ENCODE measurements around the gene SCARB1.

DNA sequence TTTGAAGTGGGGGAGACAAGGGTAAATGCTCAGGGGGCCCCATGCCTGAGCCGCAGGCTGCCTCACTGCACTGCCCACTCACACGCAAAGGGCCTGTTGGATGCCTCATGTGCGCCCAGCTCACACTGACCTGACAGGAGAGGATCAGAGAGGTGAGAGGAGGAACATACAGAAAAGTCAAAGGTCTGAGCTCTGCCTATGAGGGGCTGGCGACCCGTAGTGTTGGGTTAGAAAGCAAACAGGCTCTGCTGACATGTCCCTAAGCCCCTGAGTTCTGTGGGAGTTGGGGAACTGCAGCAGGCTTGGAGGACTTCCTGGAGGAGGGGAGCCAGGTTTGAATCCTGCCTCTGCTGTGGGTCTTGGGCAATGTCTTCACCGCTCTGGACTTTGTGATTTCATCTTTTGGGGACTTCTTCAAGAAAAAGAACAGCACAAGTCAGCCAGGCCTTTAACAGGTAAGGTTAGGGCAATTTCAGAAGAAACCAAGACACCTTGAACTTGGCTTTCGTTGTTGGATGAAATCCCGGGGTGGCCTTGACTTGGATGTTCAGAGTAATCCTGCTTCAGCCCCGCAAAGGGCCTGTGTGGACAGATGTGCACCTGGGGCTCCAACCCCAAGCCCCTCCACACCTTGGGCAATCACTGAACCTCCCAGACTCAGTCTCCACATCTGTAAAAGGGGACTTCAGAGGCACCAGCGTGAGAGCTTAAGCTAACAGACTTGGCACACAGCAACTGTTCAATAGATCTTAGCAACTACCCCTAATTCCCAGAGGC, 116.8 kb downstream of the SCARB1 start:
- no peak for TF ChIP-seq CTCF (IDR thresholded peaks at IDR 0.05)
- no peak for TF ChIP-seq POLR2A (IDR thresholded peaks at IDR 0.05)

All from lower leg skin (tissue), 3 donors.